Testis (tissue), 3 donors: ENCODE measurements around the gene ARHGAP22. TPM values are rescaled to one million over a fixed set of nuclear protein-coding genes. Genes with fewer than 3 reads are reported as not detected.

Experiments used
- DNase-seq: peaks from one replicate; pipeline ENCODE4 v3.0.0-alpha.2; 2019
- H3K27ac ChIP-seq, 2 donors: fragments of 200-600 bp; sonication (generic); one replicate each; pipeline ENCODE4 v1.5.1; 2019
- H3K27me3 ChIP-seq: fragments of 200-600 bp; sonication (generic); one replicate; pipeline ENCODE4 v1.5.1; 2019
- H3K36me3 ChIP-seq: fragments of 200-600 bp; sonication (generic); one replicate; pipeline ENCODE4 v1.5.1; 2017; ENCODE audit warnings: low read depth; ENCODE audit errors: missing control alignments
- H3K4me1 ChIP-seq: fragments of 200-600 bp; sonication (generic); one replicate; pipeline ENCODE4 v1.5.1; 2019
- H3K4me3 ChIP-seq, 2 donors: fragments of 200-600 bp; sonication (generic); one replicate each; pipeline ENCODE4 v1.5.1; 2017 to 2019
- H3K9me3 ChIP-seq: fragments of 200-600 bp; sonication (generic); one replicate; pipeline ENCODE4 v1.5.1; 2017
- CTCF ChIP-seq, 3 experiments: fragments of 450-650 bp in 2 of 3; fragments of 200-600 bp in 1 of 3; sonication (generic) in 1 of 3; IDR thresholded peaks; one replicate each; pipeline ENCODE4 v1.5.1; 2016 to 2019; ENCODE audit warnings: antibody characterized with exemption in 3 of 3, mild to moderate bottlenecking in 2 of 3, moderate library complexity in 1 of 3
- POLR2A ChIP-seq: fragments of 450-650 bp; IDR thresholded peaks from one replicate; pipeline ENCODE4 v1.6.1; 2017; ENCODE audit warnings: antibody characterized with exemption, mild to moderate bottlenecking, moderate library complexity
- WGBS, 2 donors: methylation state at CpG; one replicate each; pipeline ENCODE4 v1.1.5; 2018; 5-methylcytosine and 5-hydroxymethylcytosine counted together
- intact Hi-C: fragments of 100-400 bp; cut with DNase I; formaldehyde crosslinking; loops from one replicate; pipeline ENCODE4 v1.15.1; 2023; ENCODE audit warnings: low total_unique reads
- polyA plus RNA-seq: library from polyadenylated mRNA; stranded (reverse); fragments of 350-450 nt; fragmentation: Illumina TruSeq; extraction: RNeasy Lipid Tissue Mini Kit (QIAGEN cat#74804); gene quantifications from one replicate; pipeline ENCODE4 v1.2.3, GENCODE V29; 2014; ENCODE audit warnings: low read depth, low replicate concordance; ENCODE audit not compliant: insufficient read depth
- total RNA-seq, 2 donors: library from RNA; depleted of rRNA; stranded (reverse); fragments of >200 nt; gene quantifications; one replicate each; pipeline ENCODE4 v1.2.3, GENCODE V29; 2016

The ARHGAP22 gene
- total and polyA plus RNA-seq, 3 donors from 2014 or later, result 6.2 to 11.9 (median 8.8) TPM

DNA sequence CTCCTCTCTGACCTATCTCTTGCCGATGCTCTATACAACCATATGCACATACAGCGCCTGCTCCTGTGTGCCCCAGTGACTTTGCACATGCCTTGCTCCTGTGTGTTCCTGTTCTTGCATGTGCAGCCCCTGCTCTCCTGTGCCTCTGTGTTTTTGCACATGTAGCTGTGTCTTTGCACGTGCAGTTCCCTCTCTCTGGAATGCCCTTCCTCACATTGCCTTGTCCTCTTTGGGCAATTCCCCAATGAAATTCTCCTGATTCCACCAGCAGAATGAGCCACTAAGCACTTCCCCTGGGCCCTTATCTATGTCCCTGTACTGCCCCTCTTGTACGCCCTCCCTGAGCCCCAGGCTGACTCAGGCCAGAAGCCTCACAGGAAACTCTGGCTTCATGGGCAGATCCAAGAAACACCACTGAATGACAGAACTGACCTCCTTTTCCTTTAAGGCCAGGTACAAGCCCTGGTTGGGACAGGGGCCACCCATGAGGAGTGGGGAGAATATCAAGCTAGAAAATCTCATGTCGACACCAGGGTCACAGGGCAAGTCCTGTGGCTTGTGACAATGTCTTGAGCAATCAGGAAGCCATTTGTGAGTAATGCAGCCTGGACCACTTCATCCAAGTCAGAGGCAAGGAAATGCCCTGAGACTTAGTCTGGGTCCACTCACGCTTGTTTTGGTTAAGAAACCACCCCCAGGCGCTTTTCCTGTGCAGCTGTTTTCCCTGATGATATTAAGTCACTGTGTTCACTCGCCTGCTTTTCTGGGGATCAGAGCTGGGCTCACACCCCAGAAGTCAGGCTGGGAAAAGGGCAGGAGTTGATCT lies 1.9 kb upstream of the ARHGAP22 start:
- no peaks in the 10 kb centered on the region for H3K4me1 ChIP-seq
- 86% methylated on average over 7 to 8 of the region's 8 CpGs for WGBS, 2 donors
- no peaks in the 10 kb centered on the region for H3K9me3 ChIP-seq
- intact Hi-C loops, result no loop called here
- H3K4me3 ChIP-seq, result no peak overlapping the region
- no peak overlapping the region for H3K27ac ChIP-seq
- TF ChIP-seq CTCF (IDR thresholded peaks at IDR 0.05) (no peak), POLR2A (no peak)
- H3K36me3 ChIP-seq, result no peaks in the 10 kb centered on the region
- H3K27me3 ChIP-seq, result no peaks in the 10 kb centered on the region
- DNase-seq, result peak; percentile 30

DNA sequence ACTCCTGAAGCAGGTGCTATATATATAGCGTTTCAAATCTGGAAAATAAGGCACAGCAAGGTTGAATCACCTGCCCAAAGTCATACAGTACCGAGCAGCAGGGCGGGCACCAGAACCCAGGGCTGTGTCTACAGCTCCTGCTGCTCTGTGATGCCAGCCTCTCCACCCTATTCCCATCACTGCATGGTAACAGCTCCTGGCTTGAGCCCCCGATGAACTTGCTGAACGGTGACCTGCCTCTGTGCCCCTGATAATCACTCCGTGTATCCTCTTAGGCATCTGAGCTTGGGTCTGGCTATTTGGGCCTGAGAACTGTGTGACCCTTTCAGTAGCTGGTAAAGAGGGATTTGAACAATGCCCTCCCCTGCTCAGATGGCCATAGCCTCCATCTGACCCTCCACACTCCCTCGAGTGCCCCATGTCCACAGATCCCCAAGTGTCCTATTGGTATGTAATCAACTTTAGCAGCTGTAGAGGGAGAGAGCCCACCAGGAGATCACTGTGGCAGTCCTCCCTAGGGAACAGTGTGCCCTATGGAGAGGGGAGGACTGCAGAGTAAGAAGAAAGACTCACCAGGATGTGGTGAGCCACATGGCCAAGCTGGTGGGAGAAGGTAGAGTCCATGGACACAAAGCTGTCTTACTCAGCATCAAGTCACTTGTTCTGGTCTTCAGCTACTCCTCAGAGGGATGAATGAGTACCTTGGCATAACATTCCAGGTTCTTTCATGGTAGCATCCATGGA lies 1.1 kb upstream of the ARHGAP22 start:
- Histone ChIP-seq H3K27me3 (no peaks in the 10 kb centered on the region), H3K4me1 (no peaks in the 10 kb centered on the region), H3K27ac (no peak overlapping the region), H3K9me3 (no peaks in the 10 kb centered on the region), H3K4me3 (no peak overlapping the region), H3K36me3 (no peaks in the 10 kb centered on the region)
- 81 to 87% methylated on average over 7 of the region's 7 CpGs for WGBS, 2 donors
- intact Hi-C loops, result no loop called here
- no peak for DNase-seq
- TF ChIP-seq CTCF (IDR thresholded peaks at IDR 0.05) (no peak), POLR2A (no peak)

DNA sequence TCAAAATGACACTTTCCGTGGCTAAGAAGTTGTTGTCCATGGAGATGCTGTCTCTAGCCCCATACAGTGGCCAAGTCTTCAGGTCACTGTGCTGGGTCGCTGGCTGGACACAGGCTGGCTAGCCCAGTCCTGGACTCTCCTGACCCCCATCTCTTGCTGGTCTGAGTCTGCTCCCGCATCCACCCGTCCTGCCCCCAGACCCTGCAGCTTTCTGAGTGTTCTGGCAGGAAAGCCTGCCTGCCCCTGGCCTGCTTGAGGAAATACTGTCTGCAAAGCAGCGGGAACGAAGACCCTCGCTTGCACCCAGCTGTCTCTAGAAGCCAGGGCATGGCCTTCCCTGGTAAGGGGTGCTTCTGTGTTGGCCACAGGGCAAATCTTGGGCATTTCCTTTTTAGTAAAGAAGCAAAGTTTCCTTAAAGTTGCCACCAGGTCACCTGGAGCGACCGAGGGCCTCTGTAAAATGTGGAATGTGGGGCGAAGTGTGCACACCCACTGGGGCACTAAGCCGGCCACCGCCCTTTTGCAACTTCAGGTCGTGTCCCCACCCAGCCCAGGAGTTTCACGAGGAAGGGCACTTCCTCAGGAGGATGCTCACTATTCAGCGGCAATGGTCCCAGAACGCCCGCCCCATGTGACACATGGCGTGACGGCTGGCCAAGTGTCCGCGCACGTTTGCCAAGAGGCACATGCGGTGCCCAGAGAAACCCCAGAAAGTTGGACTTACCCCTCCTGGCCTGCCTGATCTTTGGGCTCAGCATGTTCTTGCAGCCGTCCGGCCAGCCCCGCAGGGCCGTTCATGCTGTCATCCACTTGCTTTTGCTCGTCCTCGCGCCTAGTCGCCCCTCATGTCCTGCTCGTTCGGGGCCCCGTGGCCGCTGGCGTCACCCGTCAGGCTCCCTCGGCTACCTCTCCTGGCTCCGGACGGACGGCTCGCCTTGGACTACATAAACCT lies 558 bp downstream of the ARHGAP22 start:
- H3K4me3 ChIP-seq, result peak overlapping the region; percentile 49 to 56
- no peaks in the 10 kb centered on the region for H3K9me3 ChIP-seq
- intact Hi-C loops, result no loop called here
- DNase-seq, result peak; percentile 23
- H3K36me3 ChIP-seq, result no peaks in the 10 kb centered on the region
- no peaks in the 10 kb centered on the region for H3K27me3 ChIP-seq
- no peaks in the 10 kb centered on the region for H3K4me1 ChIP-seq
- 13 to 17% methylated on average over 34 to 42 of the region's 42 CpGs for WGBS, 2 donors
- H3K27ac ChIP-seq, result no peak overlapping the region
- TF ChIP-seq POLR2A, result no peak
- TF ChIP-seq CTCF (IDR thresholded peaks at IDR 0.05), result no peak

DNA sequence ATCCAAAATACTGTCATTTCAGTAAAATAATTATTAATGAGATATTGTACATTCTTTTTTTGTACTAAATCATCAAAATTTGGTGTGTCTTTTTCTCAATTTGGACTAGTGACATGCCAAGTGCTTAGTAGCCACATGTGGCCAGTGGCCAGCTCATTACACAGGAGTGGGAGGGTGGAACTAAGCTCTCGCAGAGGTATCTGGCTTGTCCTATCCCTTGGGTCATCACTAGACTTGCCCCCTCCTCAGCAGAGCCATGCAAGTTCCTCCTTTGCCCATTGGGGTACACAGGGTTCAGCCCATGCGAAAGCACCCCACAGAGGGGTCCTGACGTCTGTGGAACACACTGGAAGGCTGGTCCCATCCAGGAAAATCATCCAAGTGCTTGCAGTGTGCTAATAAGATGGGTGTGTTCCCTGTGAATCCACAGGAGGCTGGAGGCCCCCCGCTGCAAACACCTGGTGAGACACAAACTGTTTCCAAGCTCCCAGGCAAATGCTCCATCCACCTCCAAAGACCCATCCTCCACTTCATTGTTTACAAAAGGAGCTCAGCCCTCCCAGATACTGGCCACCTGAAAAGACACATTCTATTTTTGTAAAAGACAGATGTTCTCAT lies 1.3 kb downstream of the ARHGAP22 start:
- TF ChIP-seq POLR2A (no peak), CTCF (IDR thresholded peaks at IDR 0.05) (no peak)
- no peaks in the 10 kb centered on the region for H3K27me3 ChIP-seq
- H3K4me1 ChIP-seq, result no peaks in the 10 kb centered on the region
- no peak overlapping the region for H3K4me3 ChIP-seq
- 77 to 88% methylated on average over 4 of the region's 4 CpGs for WGBS, 2 donors
- no peak for DNase-seq
- no peaks in the 10 kb centered on the region for H3K9me3 ChIP-seq
- H3K36me3 ChIP-seq, result no peaks in the 10 kb centered on the region
- intact Hi-C loops, result no loop called here
- H3K27ac ChIP-seq, result no peak overlapping the region
